GM13977 (cell line): ENCODE results near the gene MIOS.

ENCODE experiments used
- DNase-seq: peaks from one replicate; pipeline ENCODE4 v3.0.0; 2012; ENCODE audit warnings: low spot score
- CTCF ChIP-seq: IDR thresholded peaks from 2 replicates; pipeline ENCODE4 v1.5.1; 2012; ENCODE audit warnings: mild to moderate bottlenecking, control low read depth; ENCODE audit not compliant: insufficient read depth; ENCODE audit errors: extremely low read depth, missing control alignments
- in situ Hi-C: fragments of 300-500 bp; cut with MboI; formaldehyde crosslinking; loops from one replicate; pipeline ENCODE4 v1.12.0; 2022; ENCODE audit warnings: low sequenced_read_pairs, low pct_unique_long_range_greater_than_20kb, mixed read lengths, inconsistent platforms; ENCODE audit not compliant: unreplicated experiment

The MIOS gene

GRCh38 chr7:7585241-7585928, 18.7 kb downstream of the MIOS start:
- no peak for DNase-seq
- no peak for TF ChIP-seq CTCF
- in situ Hi-C loops = no loop called here

GRCh38 chr7:7595451-7595850, 28.8 kb downstream of the MIOS start:
- in situ Hi-C loops = no loop called here
- TF ChIP-seq CTCF = no peak
- no peak for DNase-seq

- TF ChIP-seq CTCF = no peak
- no peak for DNase-seq
- in situ Hi-C loops = no loop called here
Measured at GRCh38 chr7:7596176-7596575, 29.5 kb downstream of the MIOS start.

GRCh38 chr7:7607010-7607409, 40.3 kb downstream of the MIOS start:
- in situ Hi-C loops = no loop called here
- TF ChIP-seq CTCF = no peak
- no peak for DNase-seq

- no peak for DNase-seq
- TF ChIP-seq CTCF = no peak
- in situ Hi-C loops = no loop called here
Measured at GRCh38 chr7:7609330-7609729, 42.6 kb downstream of the MIOS start.

GRCh38 chr7:7612519-7612918, 45.8 kb downstream of the MIOS start:
- TF ChIP-seq CTCF = no peak

GRCh38 chr7:7613210-7613609, 46.5 kb downstream of the MIOS start:
- in situ Hi-C loops = no loop called here
- DNase-seq = no peak
- no peak for TF ChIP-seq CTCF

More at GRCh38 chr7:7612519-7612918, 45.8 kb downstream of the MIOS start:
- no peak for DNase-seq
- in situ Hi-C loops = no loop called here
